ENCODE data around the gene ST3GAL4.

The ST3GAL4 gene

GRCh38 chr11:126461096-126461440 is 105.6 kb downstream of the ST3GAL4 start:
- H3K9ac ChIP-seq (ENCODE audit: low read length in 5 of 5) = no peak overlapping the region
- no peak overlapping the region for H3K27ac ChIP-seq (ENCODE audit: low read depth, low read length)
- H3K4me1 ChIP-seq (ENCODE audit: control insufficient read depth in 5 of 5, insufficient read depth in 5 of 5, low read length in 5 of 5) = peaks cover 0 to 14% (median 0%) of the 10 kb centered on the region in 5 donors
- peaks cover 0 to 3% (median 0%) of the 10 kb centered on the region in 5 donors for H3K9me3 ChIP-seq (ENCODE audit: control insufficient read depth in 5 of 5, low read length in 5 of 5)
- peaks cover 0 to 26% (median 3%) of the 10 kb centered on the region in 5 donors for H3K27me3 ChIP-seq (ENCODE audit: control insufficient read depth in 5 of 5, insufficient read depth in 4 of 5, low read length in 5 of 5)
- no peak overlapping the region for H3K4me3 ChIP-seq (ENCODE audit: low read depth in 1 of 5, low read length in 5 of 5)
- H3K36me3 ChIP-seq (ENCODE audit: control insufficient read depth in 5 of 5, insufficient read depth in 5 of 5, low read length in 5 of 5) = no peaks in the 10 kb centered on the region

GRCh38 chr11:126461996-126462395 is 106.5 kb downstream of the ST3GAL4 start:
- no peak overlapping the region for H3K27ac ChIP-seq (ENCODE audit: low read depth, low read length)
- H3K9ac ChIP-seq (ENCODE audit: low read length in 5 of 5) = no peak overlapping the region
- H3K27me3 ChIP-seq (ENCODE audit: control insufficient read depth in 5 of 5, insufficient read depth in 4 of 5, low read length in 5 of 5) = peaks cover 0 to 22% (median 3%) of the 10 kb centered on the region in 5 donors
- no peaks in the 10 kb centered on the region for H3K36me3 ChIP-seq (ENCODE audit: control insufficient read depth in 5 of 5, insufficient read depth in 5 of 5, low read length in 5 of 5)
- H3K9me3 ChIP-seq (ENCODE audit: control insufficient read depth in 5 of 5, low read length in 5 of 5) = peaks cover 0 to 3% (median 0%) of the 10 kb centered on the region in 5 donors
- H3K4me1 ChIP-seq (ENCODE audit: control insufficient read depth in 5 of 5, insufficient read depth in 5 of 5, low read length in 5 of 5) = peaks cover 0 to 11% (median 0%) of the 10 kb centered on the region in 5 donors
- no peak overlapping the region for H3K4me3 ChIP-seq (ENCODE audit: low read depth in 1 of 5, low read length in 5 of 5)

DNA sequence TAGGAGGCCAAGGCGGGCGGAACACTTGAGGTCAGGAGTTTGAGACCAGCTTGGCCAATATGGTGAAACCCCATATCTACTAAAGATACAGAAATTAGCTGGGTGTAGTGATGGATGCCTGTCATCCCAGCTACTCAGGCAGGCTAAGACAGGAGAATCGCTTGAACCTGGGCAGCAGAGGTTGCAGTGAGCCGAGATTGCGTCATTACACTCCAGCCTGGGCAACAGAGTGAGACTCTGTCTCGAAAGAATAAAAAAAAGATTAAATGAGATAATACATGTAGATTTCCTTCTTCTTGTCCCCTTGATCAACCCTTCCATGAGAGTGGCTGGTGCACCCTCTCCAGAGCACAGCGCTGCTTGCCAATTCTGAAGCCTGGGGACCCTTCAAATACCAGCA is 106.9 kb downstream of the ST3GAL4 start:
- Histone ChIP-seq H3K4me1 (ENCODE audit: control insufficient read depth in 5 of 5, insufficient read depth in 5 of 5, low read length in 5 of 5) (peaks cover 0 to 11% (median 0%) of the 10 kb centered on the region in 5 donors), H3K9ac (ENCODE audit: low read length in 5 of 5) (no peak overlapping the region), H3K4me3 (ENCODE audit: low read depth in 1 of 5, low read length in 5 of 5) (no peak overlapping the region), H3K27ac (ENCODE audit: low read depth, low read length) (no peak overlapping the region), H3K9me3 (ENCODE audit: control insufficient read depth in 5 of 5, low read length in 5 of 5) (peaks cover 0 to 3% (median 0%) of the 10 kb centered on the region in 5 donors), H3K27me3 (ENCODE audit: control insufficient read depth in 5 of 5, insufficient read depth in 4 of 5, low read length in 5 of 5) (peaks cover 0 to 22% (median 3%) of the 10 kb centered on the region in 5 donors), H3K36me3 (ENCODE audit: control insufficient read depth in 5 of 5, insufficient read depth in 5 of 5, low read length in 5 of 5) (no peaks in the 10 kb centered on the region)

Data from subcutaneous abdominal adipose tissue (tissue), 5 donors.